ENCODE results near the gene MRPS34. TPM values are rescaled to one million over a fixed set of nuclear protein-coding genes. Genes with fewer than 3 reads are reported as not detected.

Gene MRPS34
- total RNA-seq, 1 experiment from 2014 or later, result 247 TPM

GRCh38 chr16:1729026-1729425 lies 43.9 kb downstream of the MRPS34 start:
- TF ChIP-seq EZH2 (IDR thresholded peaks at IDR 0.05; ENCODE audit: borderline replicate concordance, low read depth, low read length, poor library complexity, severe bottlenecking), result no peak
- no peak for TF ChIP-seq CTCF (conservative IDR thresholded peaks at IDR 0.05; ENCODE audit: low read depth, low read length)
- ChIA-PET POLR2A (ENCODE audit: low non-redundant PET) (no interaction called here), CTCF (no interaction called here)
- intact Hi-C loops (cut with micrococcal nuclease; ENCODE audit: unreplicated experiment), result no loop called here
- BruUV-seq (replicated peaks), result no TSS peak
- no peak for DNase-seq (ENCODE audit: low spot score)
- Histone ChIP-seq H3K4me3 (ENCODE audit: low read depth, low read length, poor library complexity, severe bottlenecking) (no peak overlapping the region), H3K36me3 (ENCODE audit: insufficient read depth, low read length, poor library complexity, severe bottlenecking) (peaks cover 6% of the 10 kb centered on the region), H3K4me1 (ENCODE audit: insufficient read depth, low read length, poor library complexity, severe bottlenecking) (no peaks in the 10 kb centered on the region), H3K27me3 (replicated peaks; ENCODE audit: insufficient read depth, low read depth, low read length, poor library complexity) (no peaks in the 10 kb centered on the region), H3K9me3 (ENCODE audit: low read depth, low read length, poor library complexity, severe bottlenecking) (no peaks in the 10 kb centered on the region), H3K27ac (ENCODE audit: low read depth, low read length, poor library complexity, severe bottlenecking) (no peak overlapping the region)

- no peaks in the 10 kb centered on the region for H3K9me3 ChIP-seq (ENCODE audit: low read depth, low read length, poor library complexity, severe bottlenecking)
- TF ChIP-seq CTCF (conservative IDR thresholded peaks at IDR 0.05; ENCODE audit: low read depth, low read length) (no peak), EZH2 (IDR thresholded peaks at IDR 0.05; ENCODE audit: borderline replicate concordance, low read depth, low read length, poor library complexity, severe bottlenecking) (no peak)
- peaks cover 3% of the 10 kb centered on the region for H3K4me1 ChIP-seq (ENCODE audit: insufficient read depth, low read length, poor library complexity, severe bottlenecking)
- intact Hi-C loops (cut with micrococcal nuclease; ENCODE audit: unreplicated experiment), result no loop called here
- peaks cover 6% of the 10 kb centered on the region for H3K36me3 ChIP-seq (ENCODE audit: insufficient read depth, low read length, poor library complexity, severe bottlenecking)
- no peak overlapping the region for H3K4me3 ChIP-seq (ENCODE audit: low read depth, low read length, poor library complexity, severe bottlenecking)
- POLR2A ChIA-PET (ENCODE audit: low non-redundant PET), result no interaction called here
- no peaks in the 10 kb centered on the region for H3K27me3 ChIP-seq (replicated peaks; ENCODE audit: insufficient read depth, low read depth, low read length, poor library complexity)
- CTCF ChIA-PET, result no interaction called here
- BruUV-seq (replicated peaks), result no TSS peak
- H3K27ac ChIP-seq (ENCODE audit: low read depth, low read length, poor library complexity, severe bottlenecking), result no peak overlapping the region
- DNase-seq (ENCODE audit: low spot score), result no peak
Observed at GRCh38 chr16:1727651-1728624, 45.0 kb downstream of the MRPS34 start.

GRCh38 chr16:1726661-1727502 lies 46.1 kb downstream of the MRPS34 start:
- H3K36me3 ChIP-seq (ENCODE audit: insufficient read depth, low read length, poor library complexity, severe bottlenecking), result peaks cover 4% of the 10 kb centered on the region
- no peaks in the 10 kb centered on the region for H3K27me3 ChIP-seq (replicated peaks; ENCODE audit: insufficient read depth, low read depth, low read length, poor library complexity)
- no peaks in the 10 kb centered on the region for H3K9me3 ChIP-seq (ENCODE audit: low read depth, low read length, poor library complexity, severe bottlenecking)
- H3K4me1 ChIP-seq (ENCODE audit: insufficient read depth, low read length, poor library complexity, severe bottlenecking), result peaks cover 3% of the 10 kb centered on the region
- ChIA-PET POLR2A (ENCODE audit: low non-redundant PET) (no interaction called here), CTCF (interaction anchor here (1.2 kb wide), 1 partner anchor 381 kb away, joined by 3 read pairs; no protein-coding TSS in a partner anchor)
- TF ChIP-seq EZH2 (IDR thresholded peaks at IDR 0.05; ENCODE audit: borderline replicate concordance, low read depth, low read length, poor library complexity, severe bottlenecking) (no peak), CTCF (conservative IDR thresholded peaks at IDR 0.05; ENCODE audit: low read depth, low read length) (no peak)
- no peak overlapping the region for H3K4me3 ChIP-seq (ENCODE audit: low read depth, low read length, poor library complexity, severe bottlenecking)
- BruUV-seq (replicated peaks), result no TSS peak
- no peak overlapping the region for H3K27ac ChIP-seq (ENCODE audit: low read depth, low read length, poor library complexity, severe bottlenecking)
- no peak for DNase-seq (ENCODE audit: low spot score)
- intact Hi-C loops (cut with micrococcal nuclease; ENCODE audit: unreplicated experiment), result no loop called here
